K562 (cell line): ENCODE measurements around the gene CTBS. TPM values are rescaled to one million over a fixed set of nuclear protein-coding genes. Genes with fewer than 3 reads are reported as not detected.

Source experiments
- CC2D1A ChIP-seq: fragments of 450-650 bp; IDR thresholded peaks from 2 replicates; pipeline ENCODE4 v1.6.1; 2017; ENCODE audit warnings: mild to moderate bottlenecking
- FOXK2 ChIP-seq, 2 experiments: fragments of 450-650 bp; IDR thresholded peaks in 1 of 2; conservative IDR thresholded peaks in 1 of 2; 2 replicates each; pipeline ENCODE4 v1.6.1; 2016; ENCODE audit warnings: low read depth in 2 of 2, mild to moderate bottlenecking in 1 of 2
- GABPB2 ChIP-seq: fragments of 250-450 bp; sonication (Bioruptor Pico); conservative IDR thresholded peaks from 2 replicates; pipeline ENCODE4 v1.5.1; 2021; ENCODE audit warnings: mild to moderate bottlenecking
- MYBL2 ChIP-seq, 2 experiments: fragments of 450-650 bp in 1 of 2; sonication (generic) in 1 of 2; formaldehyde crosslinking in 1 of 2; IDR thresholded peaks; 2 replicates each; pipeline versions ENCODE4 v1.6.1 to v1.8.1; 2017 to 2022; ENCODE audit warnings: borderline replicate concordance in 1 of 2, inconsistent platforms in 1 of 2, low read depth in 1 of 2, mild to moderate bottlenecking in 1 of 2, missing genetic modification reagents in 1 of 2, moderate library complexity in 1 of 2
- PML ChIP-seq: IDR thresholded peaks from 2 replicates; pipeline ENCODE4 v1.6.1; 2012; ENCODE audit warnings: low read length, inconsistent platforms
- SMARCA4 ChIP-seq: fragments of 450-650 bp; IDR thresholded peaks from 2 replicates; pipeline ENCODE4 v1.6.1; 2016
- SMC3 ChIP-seq: conservative IDR thresholded peaks from 2 replicates; pipeline ENCODE4 v1.6.1; 2011; ENCODE audit warnings: low read depth, low read length, improper control_type of control experiment; ENCODE audit not compliant: insufficient read depth
- ZMIZ1 ChIP-seq, 2 experiments: fragments of 150-350 bp in 1 of 2; IDR thresholded peaks; 2 replicates each; pipeline ENCODE4 v1.6.1; 2012 to 2016; ENCODE audit warnings: low read depth in 2 of 2, low read length in 2 of 2, mild to moderate bottlenecking in 1 of 2, moderate library complexity in 1 of 2
- polyA plus RNA-seq, 8 experiments: library from polyadenylated mRNA; depleted of rRNA in 4 of 8; stranded (reverse) in 5 of 8; unstranded in 3 of 8; fragments of >200 nt; fragmentation: Nextera tagmentation in 2 of 8; fragmentation: Illumina TruSeq in 1 of 8; extraction: Ambion mirVana in 2 of 8; extraction: Trizol in 1 of 8; gene quantifications; 2 replicates each; pipeline versions ENCODE4 v1.2.1 to v1.2.3, GENCODE V29; 2011 to 2014; ENCODE audit warnings: inconsistent platforms in 1 of 8, missing spikeins in 1 of 8
- total RNA-seq, 7 experiments: library from RNA; depleted of rRNA in 6 of 7; stranded (reverse); fragments of >200 nt in 6 of 7; fragmentation: Illumina TruSeq in 2 of 7; extraction: Trizol in 2 of 7; gene quantifications; 2 replicates each; pipeline versions ENCODE4 v1.2.1 to v1.2.3, GENCODE V29; 2011 to 2021; ENCODE audit warnings: low replicate concordance in 1 of 7
- TF ChIP-seq, protein P1 (sequence below): fragments of 450-650 bp; IDR thresholded peaks from 2 replicates; pipeline ENCODE4 v1.6.1; 2016; ENCODE audit warnings: mild to moderate bottlenecking, moderate library complexity

CTBS gene
- total and polyA plus RNA-seq, 9 of the 15 experiments (the other 6 are each of a cell fraction or from before 2014, with no cell fraction given) = 3.0 to 19.8 (median 9.9) TPM

- TF ChIP-seq, protein P1, sequence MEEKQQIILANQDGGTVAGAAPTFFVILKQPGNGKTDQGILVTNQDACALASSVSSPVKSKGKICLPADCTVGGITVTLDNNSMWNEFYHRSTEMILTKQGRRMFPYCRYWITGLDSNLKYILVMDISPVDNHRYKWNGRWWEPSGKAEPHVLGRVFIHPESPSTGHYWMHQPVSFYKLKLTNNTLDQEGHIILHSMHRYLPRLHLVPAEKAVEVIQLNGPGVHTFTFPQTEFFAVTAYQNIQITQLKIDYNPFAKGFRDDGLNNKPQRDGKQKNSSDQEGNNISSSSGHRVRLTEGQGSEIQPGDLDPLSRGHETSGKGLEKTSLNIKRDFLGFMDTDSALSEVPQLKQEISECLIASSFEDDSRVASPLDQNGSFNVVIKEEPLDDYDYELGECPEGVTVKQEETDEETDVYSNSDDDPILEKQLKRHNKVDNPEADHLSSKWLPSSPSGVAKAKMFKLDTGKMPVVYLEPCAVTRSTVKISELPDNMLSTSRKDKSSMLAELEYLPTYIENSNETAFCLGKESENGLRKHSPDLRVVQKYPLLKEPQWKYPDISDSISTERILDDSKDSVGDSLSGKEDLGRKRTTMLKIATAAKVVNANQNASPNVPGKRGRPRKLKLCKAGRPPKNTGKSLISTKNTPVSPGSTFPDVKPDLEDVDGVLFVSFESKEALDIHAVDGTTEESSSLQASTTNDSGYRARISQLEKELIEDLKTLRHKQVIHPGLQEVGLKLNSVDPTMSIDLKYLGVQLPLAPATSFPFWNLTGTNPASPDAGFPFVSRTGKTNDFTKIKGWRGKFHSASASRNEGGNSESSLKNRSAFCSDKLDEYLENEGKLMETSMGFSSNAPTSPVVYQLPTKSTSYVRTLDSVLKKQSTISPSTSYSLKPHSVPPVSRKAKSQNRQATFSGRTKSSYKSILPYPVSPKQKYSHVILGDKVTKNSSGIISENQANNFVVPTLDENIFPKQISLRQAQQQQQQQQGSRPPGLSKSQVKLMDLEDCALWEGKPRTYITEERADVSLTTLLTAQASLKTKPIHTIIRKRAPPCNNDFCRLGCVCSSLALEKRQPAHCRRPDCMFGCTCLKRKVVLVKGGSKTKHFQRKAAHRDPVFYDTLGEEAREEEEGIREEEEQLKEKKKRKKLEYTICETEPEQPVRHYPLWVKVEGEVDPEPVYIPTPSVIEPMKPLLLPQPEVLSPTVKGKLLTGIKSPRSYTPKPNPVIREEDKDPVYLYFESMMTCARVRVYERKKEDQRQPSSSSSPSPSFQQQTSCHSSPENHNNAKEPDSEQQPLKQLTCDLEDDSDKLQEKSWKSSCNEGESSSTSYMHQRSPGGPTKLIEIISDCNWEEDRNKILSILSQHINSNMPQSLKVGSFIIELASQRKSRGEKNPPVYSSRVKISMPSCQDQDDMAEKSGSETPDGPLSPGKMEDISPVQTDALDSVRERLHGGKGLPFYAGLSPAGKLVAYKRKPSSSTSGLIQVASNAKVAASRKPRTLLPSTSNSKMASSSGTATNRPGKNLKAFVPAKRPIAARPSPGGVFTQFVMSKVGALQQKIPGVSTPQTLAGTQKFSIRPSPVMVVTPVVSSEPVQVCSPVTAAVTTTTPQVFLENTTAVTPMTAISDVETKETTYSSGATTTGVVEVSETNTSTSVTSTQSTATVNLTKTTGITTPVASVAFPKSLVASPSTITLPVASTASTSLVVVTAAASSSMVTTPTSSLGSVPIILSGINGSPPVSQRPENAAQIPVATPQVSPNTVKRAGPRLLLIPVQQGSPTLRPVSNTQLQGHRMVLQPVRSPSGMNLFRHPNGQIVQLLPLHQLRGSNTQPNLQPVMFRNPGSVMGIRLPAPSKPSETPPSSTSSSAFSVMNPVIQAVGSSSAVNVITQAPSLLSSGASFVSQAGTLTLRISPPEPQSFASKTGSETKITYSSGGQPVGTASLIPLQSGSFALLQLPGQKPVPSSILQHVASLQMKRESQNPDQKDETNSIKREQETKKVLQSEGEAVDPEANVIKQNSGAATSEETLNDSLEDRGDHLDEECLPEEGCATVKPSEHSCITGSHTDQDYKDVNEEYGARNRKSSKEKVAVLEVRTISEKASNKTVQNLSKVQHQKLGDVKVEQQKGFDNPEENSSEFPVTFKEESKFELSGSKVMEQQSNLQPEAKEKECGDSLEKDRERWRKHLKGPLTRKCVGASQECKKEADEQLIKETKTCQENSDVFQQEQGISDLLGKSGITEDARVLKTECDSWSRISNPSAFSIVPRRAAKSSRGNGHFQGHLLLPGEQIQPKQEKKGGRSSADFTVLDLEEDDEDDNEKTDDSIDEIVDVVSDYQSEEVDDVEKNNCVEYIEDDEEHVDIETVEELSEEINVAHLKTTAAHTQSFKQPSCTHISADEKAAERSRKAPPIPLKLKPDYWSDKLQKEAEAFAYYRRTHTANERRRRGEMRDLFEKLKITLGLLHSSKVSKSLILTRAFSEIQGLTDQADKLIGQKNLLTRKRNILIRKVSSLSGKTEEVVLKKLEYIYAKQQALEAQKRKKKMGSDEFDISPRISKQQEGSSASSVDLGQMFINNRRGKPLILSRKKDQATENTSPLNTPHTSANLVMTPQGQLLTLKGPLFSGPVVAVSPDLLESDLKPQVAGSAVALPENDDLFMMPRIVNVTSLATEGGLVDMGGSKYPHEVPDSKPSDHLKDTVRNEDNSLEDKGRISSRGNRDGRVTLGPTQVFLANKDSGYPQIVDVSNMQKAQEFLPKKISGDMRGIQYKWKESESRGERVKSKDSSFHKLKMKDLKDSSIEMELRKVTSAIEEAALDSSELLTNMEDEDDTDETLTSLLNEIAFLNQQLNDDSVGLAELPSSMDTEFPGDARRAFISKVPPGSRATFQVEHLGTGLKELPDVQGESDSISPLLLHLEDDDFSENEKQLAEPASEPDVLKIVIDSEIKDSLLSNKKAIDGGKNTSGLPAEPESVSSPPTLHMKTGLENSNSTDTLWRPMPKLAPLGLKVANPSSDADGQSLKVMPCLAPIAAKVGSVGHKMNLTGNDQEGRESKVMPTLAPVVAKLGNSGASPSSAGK = peak; percentile 18; the same call in 1 of the 2 replicates
- TF ChIP-seq SMC3 = no peak
- TF ChIP-seq CC2D1A = peak; percentile 100
- TF ChIP-seq SMARCA4 = peak; percentile 5; the same call in 1 of the 2 replicates
- 0 out of 4 replicates have a peak, but pooled peaks of 1 of the 2 experiments have one; percentile 9 for TF ChIP-seq FOXK2 (conservative IDR thresholded peaks at IDR 0.05 in 1 of 2, IDR thresholded peaks at IDR 0.05 in 1 of 2; ENCODE audit: low read depth in 2 of 2)
- TF ChIP-seq GABPB2 = no peak
- 0 out of 2 replicates have a peak, but pooled peaks have one; percentile 9 for TF ChIP-seq PML
- peak; percentile 59 for TF ChIP-seq MYBL2 (IDR thresholded peaks at IDR 0.05; ENCODE audit: low read depth)
- no peak for TF ChIP-seq MYBL2 (CRISPR knock-in tag; IDR thresholded peaks at IDR 0.05; ENCODE audit: borderline replicate concordance)
- TF ChIP-seq ZMIZ1 (IDR thresholded peaks at IDR 0.05; ENCODE audit: low read depth in 2 of 2, low read length in 2 of 2) = 0 out of 4 replicates have a peak, but pooled peaks have one; percentile 27 to 28
These were observed 67.3 kb downstream of the CTBS start (continued) for GRCh38 chr1:84506729-84507453.
